K562 (cell line): ENCODE results near the gene EGFR. TPM values are rescaled to one million over a fixed set of nuclear protein-coding genes. Genes with fewer than 3 reads are reported as not detected.

Experiments
- ATAC-seq: fragments of 200-7000 bp; cut with Tn5 transposase; 3 replicates; pipeline ENCODE4 v1.9.1; 2020; ENCODE audit warnings: moderate library complexity
- BruUV-seq: library from RNA; stranded (reverse); fragments of 400-500 nt; replicated peaks from 2 replicates; lab custom pipeline; 2021; lab: Mats Ljungman, UMichigan
- CTCF ChIA-PET: fragments of 300-600 bp; formaldehyde crosslinking; extraction: SDS; loops from one replicate; lab custom pipeline; 2021; ENCODE audit warnings: low intra/inter-chr PET ratio; lab: Yijun Ruan, JAX
- POLR2A ChIA-PET: fragments of 300-600, 350-650 bp; sonication (Branson Sonifier 250); formaldehyde crosslinking; extraction: SDS; loops from one replicate; lab custom pipeline; 2021; ENCODE audit warnings: antibody characterized with exemption, inconsistent platforms; lab: Yijun Ruan, JAX
- DNase-seq, 4 experiments: peaks; one replicate each; pipeline versions ENCODE4 v3.0.0 to v3.0.0-alpha.2; 2011 to 2018; ENCODE audit warnings: low spot score in 3 of 4, mixed read lengths in 3 of 4; ENCODE audit errors: extremely low read depth in 1 of 4
- FAIRE-seq: peaks from 2 replicates; lab custom pipeline; 2011; peaks lifted over from hg19 to GRCh38; lab: Jason Lieb, UNC
- H2AFZ ChIP-seq: 2 replicates; pipeline ENCODE4 v1.6.0; 2011; ENCODE audit warnings: low read depth, low read length, control low read depth, inconsistent platforms
- H3K27ac ChIP-seq: fragments of 200-600 bp; 3 replicates; pipeline ENCODE4 v1.8.0; 2011; ENCODE audit warnings: low read depth, mild to moderate bottlenecking, control low read depth, inconsistent platforms, low read length, moderate library complexity, mixed read lengths; ENCODE audit errors: extremely low read depth
- H3K27me3 ChIP-seq, 2 experiments: fragments of 300-600 bp in 1 of 2; 2 replicates in 1 of 2; 3 replicates in 1 of 2; pipeline versions ENCODE4 v1.6.0 to v1.8.0; 2011; ENCODE audit warnings: inconsistent platforms in 2 of 2, low read length in 2 of 2, mild to moderate bottlenecking in 1 of 2, mixed read lengths in 1 of 2, moderate library complexity in 1 of 2; ENCODE audit not compliant: control insufficient read depth in 2 of 2, insufficient read depth in 2 of 2
- H3K36me3 ChIP-seq: fragments of 300-600 bp; 3 replicates; pipeline ENCODE4 v1.8.0; 2011; ENCODE audit warnings: mild to moderate bottlenecking, low read length, inconsistent platforms; ENCODE audit not compliant: control insufficient read depth, insufficient read depth
- H3K4me1 ChIP-seq, 2 experiments: fragments of 200-600 bp in 1 of 2; replicated peaks in 1 of 2; 2 replicates in 1 of 2; 3 replicates in 1 of 2; pipeline versions ENCODE4 v1.5.1 to v1.8.0; 2011; ENCODE audit warnings: inconsistent platforms in 2 of 2, low read length in 2 of 2, mild to moderate bottlenecking in 1 of 2, mixed read lengths in 1 of 2, moderate library complexity in 1 of 2; ENCODE audit not compliant: control insufficient read depth in 2 of 2, insufficient read depth in 2 of 2
- H3K4me2 ChIP-seq: 2 replicates; pipeline ENCODE4 v1.6.1; 2011; ENCODE audit warnings: low read length, control low read depth, inconsistent platforms, mixed read lengths; ENCODE audit not compliant: insufficient read depth
- H3K4me3 ChIP-seq: fragments of 200-600 bp; sonication (generic), shearing (Covaris generic); 2 replicates; pipeline ENCODE4 v1.5.1; 2016; ENCODE audit warnings: control low read depth, inconsistent platforms
- H3K79me2 ChIP-seq: fragments of 200-600 bp; 3 replicates; pipeline ENCODE4 v1.8.0; 2011; ENCODE audit warnings: low read length, inconsistent platforms; ENCODE audit not compliant: control insufficient read depth, insufficient read depth
- H3K9ac ChIP-seq, 2 experiments: 2 replicates each; pipeline versions ENCODE4 v1.6.0 to v1.6.1; 2011; ENCODE audit warnings: low read depth in 2 of 2, low read length in 2 of 2, control low read depth in 1 of 2, inconsistent platforms in 1 of 2, mild to moderate bottlenecking in 1 of 2, mixed read lengths in 1 of 2; ENCODE audit not compliant: insufficient read depth in 1 of 2
- H3K9me1 ChIP-seq: one replicate; pipeline ENCODE4 v1.6.0; 2011; ENCODE audit warnings: inconsistent platforms, mild to moderate bottlenecking, low read length, moderate library complexity; ENCODE audit not compliant: control insufficient read depth, insufficient read depth
- H3K9me3 ChIP-seq: replicated peaks from 2 replicates; pipeline ENCODE4 v1.5.1; 2011; ENCODE audit warnings: low read depth, low read length, inconsistent platforms; ENCODE audit not compliant: control insufficient read depth, insufficient read depth
- H4K20me1 ChIP-seq: replicated peaks from 2 replicates; pipeline ENCODE4 v1.6.1; 2011; ENCODE audit warnings: low read length, inconsistent platforms, mixed read lengths; ENCODE audit not compliant: control insufficient read depth, insufficient read depth
- ELK3 ChIP-seq: fragments of 450-650 bp; formaldehyde crosslinking; IDR thresholded peaks from 2 replicates; pipeline ENCODE4 v1.4.0; 2020; ENCODE audit warnings: mild to moderate bottlenecking
- GATA2 ChIP-seq: sonication (generic); formaldehyde crosslinking; IDR thresholded peaks from 2 replicates; pipeline ENCODE4 v1.4.0; 2020; ENCODE audit warnings: mild to moderate bottlenecking, missing genetic modification reagents
- HES1 ChIP-seq: fragments of 450-650 bp; IDR thresholded peaks from 2 replicates; pipeline ENCODE4 v1.6.1; 2016; ENCODE audit warnings: low read depth, mild to moderate bottlenecking, moderate library complexity
- MEF2D ChIP-seq: conservative IDR thresholded peaks from 2 replicates; pipeline ENCODE4 v1.6.1; 2016; ENCODE audit warnings: low read depth, missing genetic modification characterization, missing compliant biosample characterization
- MTA1 ChIP-seq: fragments of 450-650 bp; IDR thresholded peaks from 2 replicates; pipeline ENCODE4 v1.6.1; 2017; ENCODE audit warnings: borderline replicate concordance
- MTA3 ChIP-seq: fragments of 450-650 bp; formaldehyde crosslinking; IDR thresholded peaks from 2 replicates; pipeline ENCODE4 v1.6.1; 2017; ENCODE audit warnings: mild to moderate bottlenecking, borderline replicate concordance
- SREBF2 ChIP-seq: sonication (generic); formaldehyde crosslinking; IDR thresholded peaks from 2 replicates; pipeline ENCODE4 v1.4.0; 2020; ENCODE audit warnings: mild to moderate bottlenecking, missing genetic modification reagents
- YBX1 ChIP-seq: fragments of 450-650 bp; IDR thresholded peaks from 2 replicates; pipeline ENCODE4 v1.7.1; 2016; ENCODE audit warnings: mild to moderate bottlenecking
- ZBTB8A ChIP-seq: fragments of 450-650 bp; IDR thresholded peaks from 2 replicates; pipeline ENCODE4 v1.6.1; 2018; ENCODE audit warnings: mild to moderate bottlenecking, moderate library complexity; ENCODE audit not compliant: partially characterized antibody
- ZNF12 ChIP-seq: sonication (generic); formaldehyde crosslinking; IDR thresholded peaks from 2 replicates; pipeline ENCODE4 v1.4.0; 2020; ENCODE audit warnings: mild to moderate bottlenecking, missing genetic modification reagents
- ZNF589 ChIP-seq: fragments of 200-800 bp; sonication (Bioruptor generic); IDR thresholded peaks from 2 replicates; pipeline ENCODE4 v1.6.1; 2016; ENCODE audit warnings: low read depth, missing genetic modification characterization, missing compliant biosample characterization
- ZNF780A ChIP-seq: fragments of 250-450 bp; sonication (Bioruptor Pico); IDR thresholded peaks from 2 replicates; pipeline ENCODE4 v1.5.0; 2021; ENCODE audit warnings: mild to moderate bottlenecking
- WGBS: fragments of 100-300 bp; shearing (Covaris generic); methylation state at CpG from one replicate; pipeline ENCODE4 v1.1.6; 2016; ENCODE audit warnings: low coverage, mixed read lengths; ENCODE audit not compliant: insufficient coverage; ENCODE audit errors: missing lambda C conversion rate; 5-methylcytosine and 5-hydroxymethylcytosine counted together
- in situ Hi-C: fragments of 300-500 bp; cut with MboI; formaldehyde crosslinking; loops from 4 replicates; pipeline ENCODE4 v1.15.0; 2018; ENCODE audit warnings: inconsistent platforms, mixed read lengths
- intact Hi-C: fragments of 100-400 bp; cut with micrococcal nuclease; formaldehyde crosslinking; loops from 2 replicates; pipeline ENCODE4 v1.14.2; 2022
- polyA plus RNA-seq, 8 experiments: library from polyadenylated mRNA; depleted of rRNA in 4 of 8; stranded (reverse) in 5 of 8; unstranded in 3 of 8; fragments of >200 nt; fragmentation: Nextera tagmentation in 2 of 8; fragmentation: Illumina TruSeq in 1 of 8; extraction: Ambion mirVana in 2 of 8; extraction: Trizol in 1 of 8; gene quantifications; 2 replicates each; pipeline versions ENCODE4 v1.2.1 to v1.2.3, GENCODE V29; 2011 to 2014; ENCODE audit warnings: inconsistent platforms in 1 of 8, missing spikeins in 1 of 8
- total RNA-seq, 7 experiments: library from RNA; depleted of rRNA in 6 of 7; stranded (reverse); fragments of >200 nt in 6 of 7; fragmentation: Illumina TruSeq in 2 of 7; extraction: Trizol in 2 of 7; gene quantifications; 2 replicates each; pipeline versions ENCODE4 v1.2.1 to v1.2.3, GENCODE V29; 2011 to 2021; ENCODE audit warnings: low replicate concordance in 1 of 7
- TF ChIP-seq, protein P1 (sequence below): fragments of 450-650 bp; formaldehyde crosslinking; IDR thresholded peaks from 2 replicates; pipeline ENCODE4 v1.4.0; 2020; ENCODE audit warnings: mild to moderate bottlenecking, mixed read lengths
- TF ChIP-seq, protein P2 (sequence below): fragments of 450-650 bp; IDR thresholded peaks from 2 replicates; pipeline ENCODE4 v1.6.1; 2018; ENCODE audit warnings: mild to moderate bottlenecking, low read depth; ENCODE audit not compliant: partially characterized antibody
- TF ChIP-seq, protein P3 (sequence below): fragments of 450-650 bp; formaldehyde crosslinking; IDR thresholded peaks from 2 replicates; pipeline ENCODE4 v1.4.0; 2022; ENCODE audit warnings: missing genetic modification characterization

EGFR gene
- total and polyA plus RNA-seq, 9 of the 15 experiments (the other 6 are each of a cell fraction or from before 2014, with no cell fraction given) = 0.13 TPM; not detected in 8

DNA sequence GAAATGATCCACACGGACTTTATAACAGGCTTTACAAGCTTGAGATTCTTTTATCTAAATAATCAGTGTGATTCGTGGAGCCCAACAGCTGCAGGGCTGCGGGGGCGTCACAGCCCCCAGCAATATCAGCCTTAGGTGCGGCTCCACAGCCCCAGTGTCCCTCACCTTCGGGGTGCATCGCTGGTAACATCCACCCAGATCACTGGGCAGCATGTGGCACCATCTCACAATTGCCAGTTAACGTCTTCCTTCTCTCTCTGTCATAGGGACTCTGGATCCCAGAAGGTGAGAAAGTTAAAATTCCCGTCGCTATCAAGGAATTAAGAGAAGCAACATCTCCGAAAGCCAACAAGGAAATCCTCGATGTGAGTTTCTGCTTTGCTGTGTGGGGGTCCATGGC lies 155.6 kb downstream of the EGFR start (continued):
- TF ChIP-seq, protein P1, sequence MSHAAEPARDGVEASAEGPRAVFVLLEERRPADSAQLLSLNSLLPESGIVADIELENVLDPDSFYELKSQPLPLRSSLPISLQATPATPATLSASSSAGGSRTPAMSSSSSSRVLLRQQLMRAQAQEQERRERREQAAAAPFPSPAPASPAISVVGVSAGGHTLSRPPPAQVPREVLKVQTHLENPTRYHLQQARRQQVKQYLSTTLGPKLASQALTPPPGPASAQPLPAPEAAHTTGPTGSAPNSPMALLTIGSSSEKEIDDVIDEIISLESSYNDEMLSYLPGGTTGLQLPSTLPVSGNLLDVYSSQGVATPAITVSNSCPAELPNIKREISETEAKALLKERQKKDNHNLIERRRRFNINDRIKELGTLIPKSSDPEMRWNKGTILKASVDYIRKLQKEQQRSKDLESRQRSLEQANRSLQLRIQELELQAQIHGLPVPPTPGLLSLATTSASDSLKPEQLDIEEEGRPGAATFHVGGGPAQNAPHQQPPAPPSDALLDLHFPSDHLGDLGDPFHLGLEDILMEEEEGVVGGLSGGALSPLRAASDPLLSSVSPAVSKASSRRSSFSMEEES (CRISPR knock-in tag) = no peak
- no peak for TF ChIP-seq GATA2 (CRISPR knock-in tag)
- TF ChIP-seq YBX1 = no peak

DNA sequence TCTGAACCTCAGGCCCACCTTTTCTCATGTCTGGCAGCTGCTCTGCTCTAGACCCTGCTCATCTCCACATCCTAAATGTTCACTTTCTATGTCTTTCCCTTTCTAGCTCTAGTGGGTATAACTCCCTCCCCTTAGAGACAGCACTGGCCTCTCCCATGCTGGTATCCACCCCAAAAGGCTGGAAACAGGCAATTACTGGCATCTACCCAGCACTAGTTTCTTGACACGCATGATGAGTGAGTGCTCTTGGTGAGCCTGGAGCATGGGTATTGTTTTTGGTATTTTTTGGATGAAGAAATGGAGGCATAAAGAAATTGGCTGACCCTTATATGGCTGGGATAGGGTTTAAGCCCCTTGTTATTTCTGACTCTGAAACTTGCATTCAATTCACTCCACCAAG lies 156.0 kb downstream of the EGFR start:
- DNase-seq (no peak), ATAC-seq (no peak), FAIRE-seq (no peak)
- Histone ChIP-seq H3K9me1 (no peaks in the 10 kb centered on the region), H3K36me3 (no peaks in the 10 kb centered on the region), H3K4me2 (no peak overlapping the region), H3K9me3 (no peaks in the 10 kb centered on the region), H3K27ac (no peak overlapping the region), H3K4me1 (no peaks in the 10 kb centered on the region), H2AFZ (no peak overlapping the region), H3K27me3 (peaks cover 12 to 45% of the 10 kb centered on the region in 2 experiments), H4K20me1 (no peaks in the 10 kb centered on the region), H3K9ac (no peak overlapping the region), H3K4me3 (no peak overlapping the region), H3K79me2 (no peaks in the 10 kb centered on the region)
- TF ChIP-seq ELK3 (CRISPR knock-in tag) (no peak), MEF2D (tag) (no peak), ZNF780A (no peak), SREBF2 (CRISPR knock-in tag) (no peak), ZBTB8A (no peak), HES1 (no peak), MTA3 (no peak), MTA1 (no peak), ZNF589 (CRISPR knock-in tag) (no peak), ZNF12 (no peak)
- TF ChIP-seq, protein P2, sequence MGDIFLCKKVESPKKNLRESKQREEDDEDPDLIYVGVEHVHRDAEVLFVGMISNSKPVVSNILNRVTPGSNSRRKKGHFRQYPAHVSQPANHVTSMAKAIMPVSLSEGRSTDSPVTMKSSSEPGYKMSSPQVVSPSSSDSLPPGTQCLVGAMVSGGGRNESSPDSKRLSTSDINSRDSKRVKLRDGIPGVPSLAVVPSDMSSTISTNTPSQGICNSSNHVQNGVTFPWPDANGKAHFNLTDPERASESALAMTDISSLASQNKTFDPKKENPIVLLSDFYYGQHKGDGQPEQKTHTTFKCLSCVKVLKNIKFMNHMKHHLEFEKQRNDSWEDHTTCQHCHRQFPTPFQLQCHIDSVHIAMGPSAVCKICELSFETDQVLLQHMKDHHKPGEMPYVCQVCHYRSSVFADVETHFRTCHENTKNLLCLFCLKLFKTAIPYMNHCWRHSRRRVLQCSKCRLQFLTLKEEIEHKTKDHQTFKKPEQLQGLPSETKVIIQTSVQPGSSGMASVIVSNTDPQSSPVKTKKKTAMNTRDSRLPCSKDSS = no peak
- TF ChIP-seq, protein P3, sequence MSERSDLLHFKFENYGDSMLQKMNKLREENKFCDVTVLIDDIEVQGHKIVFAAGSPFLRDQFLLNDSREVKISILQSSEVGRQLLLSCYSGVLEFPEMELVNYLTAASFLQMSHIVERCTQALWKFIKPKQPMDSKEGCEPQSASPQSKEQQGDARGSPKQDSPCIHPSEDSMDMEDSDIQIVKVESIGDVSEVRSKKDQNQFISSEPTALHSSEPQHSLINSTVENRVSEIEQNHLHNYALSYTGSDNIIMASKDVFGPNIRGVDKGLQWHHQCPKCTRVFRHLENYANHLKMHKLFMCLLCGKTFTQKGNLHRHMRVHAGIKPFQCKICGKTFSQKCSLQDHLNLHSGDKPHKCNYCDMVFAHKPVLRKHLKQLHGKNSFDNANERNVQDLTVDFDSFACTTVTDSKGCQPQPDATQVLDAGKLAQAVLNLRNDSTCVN (CRISPR knock-in tag) = no peak
- in situ Hi-C loops = no loop called here
- no TSS peak for BruUV-seq
- WGBS = 0% methylated on average over 1 of the region's 1 CpG
- CTCF ChIA-PET = no interaction called here
- intact Hi-C loops = loop anchor here (5.0 to 10.0 kb wide), 2 partner anchors 80 to 612 kb away; no protein-coding TSS in a partner anchor
- POLR2A ChIA-PET = no interaction called here
